Keratinocyte (primary cell): ENCODE data around the gene LRP10. TPM values are rescaled to one million over a fixed set of nuclear protein-coding genes. Genes with fewer than 3 reads are reported as not detected.

Experiments used
- DNase-seq: peaks from one replicate; pipeline ENCODE4 v3.0.0-alpha.2; 2011; ENCODE audit warnings: low read depth, missing footprints, low spot score
- FAIRE-seq: peaks from 2 replicates; lab custom pipeline; 2011; peaks lifted over from hg19 to GRCh38; lab: Jason Lieb, UNC
- H2AFZ ChIP-seq: 2 replicates; pipeline ENCODE4 v1.6.0; 2012; ENCODE audit warnings: low read length, control low read depth, inconsistent platforms; ENCODE audit not compliant: control insufficient read depth
- H3K27ac ChIP-seq: 2 replicates; pipeline ENCODE4 v1.5.1; 2011; ENCODE audit warnings: low read length; ENCODE audit not compliant: control insufficient read depth, insufficient read depth
- H3K27me3 ChIP-seq: 3 replicates; pipeline ENCODE4 v1.6.0; 2011; ENCODE audit warnings: low read length; ENCODE audit not compliant: control insufficient read depth, insufficient read depth; ENCODE audit errors: extremely low read depth
- H3K36me3 ChIP-seq, 2 experiments: 2 replicates in 1 of 2; 3 replicates in 1 of 2; pipeline ENCODE4 v1.5.1; 2011; ENCODE audit warnings: low read length in 2 of 2, mild to moderate bottlenecking in 1 of 2; ENCODE audit not compliant: control insufficient read depth in 2 of 2, insufficient read depth in 2 of 2; ENCODE audit errors: extremely low read depth in 1 of 2
- H3K4me1 ChIP-seq: 3 replicates; pipeline ENCODE4 v1.5.1; 2011; ENCODE audit warnings: low read length; ENCODE audit not compliant: control insufficient read depth, insufficient read depth; ENCODE audit errors: extremely low read depth
- H3K4me2 ChIP-seq: 3 replicates; pipeline ENCODE4 v1.6.0; 2011; ENCODE audit warnings: low read depth, low read length; ENCODE audit not compliant: control insufficient read depth, insufficient read depth; ENCODE audit errors: extremely low read depth
- H3K4me3 ChIP-seq, 3 experiments: fragments of 200-600 bp in 1 of 3; sonication (generic) in 1 of 3; 2 replicates in 2 of 3; 3 replicates in 1 of 3; pipeline ENCODE4 v1.5.1; 2011 to 2016; ENCODE audit warnings: low read length in 3 of 3, mild to moderate bottlenecking in 3 of 3, control low read depth in 2 of 3, inconsistent platforms in 1 of 3, low read depth in 1 of 3, mixed read lengths in 1 of 3, mixed run types in 1 of 3, moderate library complexity in 1 of 3; ENCODE audit not compliant: control insufficient read depth in 2 of 3, insufficient read depth in 2 of 3; ENCODE audit errors: extremely low read depth in 1 of 3
- H3K79me2 ChIP-seq: 2 replicates; pipeline ENCODE4 v1.6.0; 2012; ENCODE audit warnings: low read length; ENCODE audit not compliant: control insufficient read depth, insufficient read depth
- H3K9ac ChIP-seq: 3 replicates; pipeline ENCODE4 v1.6.0; 2011; ENCODE audit warnings: low read length; ENCODE audit not compliant: control insufficient read depth, insufficient read depth; ENCODE audit errors: extremely low read depth
- H3K9me1 ChIP-seq: 3 replicates; pipeline ENCODE4 v1.6.0; 2011; ENCODE audit warnings: low read length; ENCODE audit not compliant: control insufficient read depth, insufficient read depth; ENCODE audit errors: extremely low read depth
- H3K9me3 ChIP-seq: 2 replicates; pipeline ENCODE4 v1.5.1; 2012; ENCODE audit warnings: low read depth, low read length; ENCODE audit not compliant: control insufficient read depth
- H4K20me1 ChIP-seq: 3 replicates; pipeline ENCODE4 v1.6.0; 2011; ENCODE audit warnings: low read length; ENCODE audit not compliant: control insufficient read depth, insufficient read depth; ENCODE audit errors: extremely low read depth
- CTCF ChIP-seq, 3 experiments: IDR thresholded peaks in 1 of 3; conservative IDR thresholded peaks in 1 of 3; optimal IDR thresholded peaks in 1 of 3; 2 replicates in 2 of 3; 3 replicates in 1 of 3; pipeline versions ENCODE3 to v1.5.1; 2011; ENCODE audit warnings: low read length in 3 of 3, mild to moderate bottlenecking in 3 of 3, moderate library complexity in 2 of 3, control low read depth in 1 of 3, inconsistent platforms in 1 of 3; ENCODE audit not compliant: insufficient read depth in 2 of 3; ENCODE audit errors: extremely low read depth in 1 of 3
- EZH2 ChIP-seq: IDR thresholded peaks from one replicate; pipeline ENCODE4 v1.6.1; 2012; ENCODE audit warnings: inconsistent platforms, mild to moderate bottlenecking, low read length, moderate library complexity
- dilution Hi-C: fragments of 300-500 bp; cut with MboI; formaldehyde crosslinking; loops from one replicate; pipeline ENCODE4 v1.7.0; 2020; ENCODE audit warnings: low sequenced_read_pairs; ENCODE audit not compliant: extremely low pct_ligation_motif_present
- polyA plus RNA-seq, 5 experiments: library from polyadenylated mRNA; depleted of rRNA in 3 of 5; stranded (reverse) in 3 of 5; stranded (forward) in 1 of 5; unstranded in 1 of 5; fragments of >200 nt; gene quantifications; 1 replicate in 1 of 5; 2 replicates in 3 of 5; 3 replicates in 1 of 5; pipeline versions ENCODE4 v1.2.1 to v1.2.3, GENCODE V29; 2011 to 2012; ENCODE audit warnings: missing spikeins in 2 of 5, low read depth in 1 of 5, low replicate concordance in 1 of 5

The LRP10 gene
- polyA plus RNA-seq, 1 donor (not counting 4 experiments of a cell fraction or from before 2014, with no cell fraction given), result 36.7 TPM

GRCh38 chr14:22861651-22862050, 9.9 kb upstream of the LRP10 start:
- FAIRE-seq (no peak), DNase-seq (no peak)
- Histone ChIP-seq H4K20me1 (no peaks in the 10 kb centered on the region), H3K27me3 (no peaks in the 10 kb centered on the region), H3K4me2 (no peak overlapping the region), H3K9me1 (no peaks in the 10 kb centered on the region), H3K9me3 (peaks cover 2% of the 10 kb centered on the region), H3K4me3 (no peak overlapping the region), H2AFZ (no peak overlapping the region), H3K4me1 (no peaks in the 10 kb centered on the region), H3K79me2 (no peaks in the 10 kb centered on the region), H3K27ac (no peak overlapping the region), H3K9ac (no peak overlapping the region), H3K36me3 (no peaks in the 10 kb centered on the region)
- TF ChIP-seq CTCF (optimal IDR thresholded peaks at IDR 0.05 in 1 of 3, IDR thresholded peaks at IDR 0.05 in 1 of 3, conservative IDR thresholded peaks at IDR 0.05 in 1 of 3; ENCODE audit: extremely low read depth in 1 of 3, insufficient read depth in 2 of 3, low read length in 3 of 3) (no peak), EZH2 (no peak)
- dilution Hi-C loops, result no loop called here

GRCh38 chr14:22864979-22865378, 6.6 kb upstream of the LRP10 start:
- Histone ChIP-seq H3K4me1 (no peaks in the 10 kb centered on the region), H4K20me1 (no peaks in the 10 kb centered on the region), H3K9me1 (no peaks in the 10 kb centered on the region), H3K27ac (no peak overlapping the region), H3K9ac (no peak overlapping the region), H3K4me2 (no peak overlapping the region), H3K79me2 (no peaks in the 10 kb centered on the region), H3K9me3 (peaks cover 2% of the 10 kb centered on the region), H3K4me3 (no peak overlapping the region), H2AFZ (no peak overlapping the region), H3K27me3 (no peaks in the 10 kb centered on the region), H3K36me3 (no peaks in the 10 kb centered on the region)
- dilution Hi-C loops, result no loop called here
- TF ChIP-seq CTCF (optimal IDR thresholded peaks at IDR 0.05 in 1 of 3, IDR thresholded peaks at IDR 0.05 in 1 of 3, conservative IDR thresholded peaks at IDR 0.05 in 1 of 3; ENCODE audit: extremely low read depth in 1 of 3, insufficient read depth in 2 of 3, low read length in 3 of 3), result no peak
- FAIRE-seq (no peak), DNase-seq (no peak)
